OCI-LY1 (cell line): ENCODE measurements around the gene GNPTG.

Source experiments
- H2AFZ ChIP-seq: fragments of 200-600 bp; sonication (generic), shearing (Covaris generic); 2 replicates; pipeline ENCODE4 v1.6.0; 2014; ENCODE audit warnings: antibody characterized with exemption, mild to moderate bottlenecking, low read length
- H3F3A ChIP-seq: fragments of 200-600 bp; sonication (generic), shearing (Covaris generic); 2 replicates; pipeline ENCODE4 v1.6.0; 2014; ENCODE audit warnings: mild to moderate bottlenecking, antibody characterized with exemption, low read length, moderate library complexity; ENCODE audit not compliant: insufficient read depth
- H3K27ac ChIP-seq: fragments of 200-600 bp; sonication (generic); 2 replicates; pipeline ENCODE4 v1.5.1; 2014; ENCODE audit warnings: low read length, mixed run types, mild to moderate bottlenecking, low read depth; ENCODE audit not compliant: poor library complexity, severe bottlenecking
- H3K27me3 ChIP-seq: fragments of 200-600 bp; sonication (generic); 2 replicates; pipeline ENCODE4 v1.6.0; 2014; ENCODE audit warnings: antibody characterized with exemption, mild to moderate bottlenecking, low read length, moderate library complexity; ENCODE audit not compliant: insufficient read depth
- H3K36me3 ChIP-seq: fragments of 200-600 bp; sonication (generic); 2 replicates; pipeline ENCODE4 v1.6.1; 2014; ENCODE audit warnings: mild to moderate bottlenecking, antibody characterized with exemption, low read length, moderate library complexity, mixed read lengths; ENCODE audit not compliant: insufficient read depth
- H3K4me1 ChIP-seq: fragments of 200-600 bp; sonication (generic); 2 replicates; pipeline ENCODE4 v1.5.1; 2014; ENCODE audit warnings: mild to moderate bottlenecking, low read length, moderate library complexity; ENCODE audit not compliant: insufficient read depth, severe bottlenecking
- H3K4me2 ChIP-seq: fragments of 200-600 bp; sonication (generic), shearing (Covaris generic); 2 replicates; pipeline ENCODE4 v1.6.1; 2014; ENCODE audit warnings: low read length
- H3K4me3 ChIP-seq: fragments of 200-600 bp; sonication (generic); 2 replicates; pipeline ENCODE4 v1.5.1; 2014; ENCODE audit warnings: low read length, low read depth, mild to moderate bottlenecking, mixed read lengths; ENCODE audit not compliant: poor library complexity, severe bottlenecking
- H3K79me2 ChIP-seq: fragments of 200-600 bp; shearing (Covaris generic); 2 replicates; pipeline ENCODE4 v1.6.1; 2016; ENCODE audit warnings: mixed run types, low read length, mixed read lengths; ENCODE audit not compliant: insufficient read depth
- H3K9ac ChIP-seq: fragments of 200-600 bp; sonication (generic), shearing (Covaris generic); 2 replicates; pipeline ENCODE4 v1.6.1; 2014; ENCODE audit warnings: mild to moderate bottlenecking, low read length, mixed read lengths
- H3K9me2 ChIP-seq: fragments of 200-600 bp; sonication (generic), shearing (Covaris generic); 2 replicates; pipeline ENCODE4 v1.6.1; 2014; ENCODE audit warnings: low read depth, mild to moderate bottlenecking, low read length, mixed read lengths
- H3K9me3 ChIP-seq: fragments of 200-600 bp; shearing (Covaris generic); 2 replicates; pipeline ENCODE4 v1.6.1; 2014; ENCODE audit warnings: low read length, mixed read lengths
- H4K20me1 ChIP-seq: fragments of 200-600 bp; sonication (generic), shearing (Covaris generic); 2 replicates; pipeline ENCODE4 v1.6.0; 2016; ENCODE audit warnings: mild to moderate bottlenecking, low read length; ENCODE audit not compliant: insufficient read depth
- CTCF ChIP-seq: fragments of 200-600 bp; sonication (generic), shearing (Covaris generic); IDR thresholded peaks from 2 replicates; pipeline ENCODE4 v1.5.1; 2017; ENCODE audit warnings: mild to moderate bottlenecking, antibody characterized with exemption, low read length, moderate library complexity, mixed read lengths
- EZH2 ChIP-seq: fragments of 200-600 bp; sonication (generic), shearing (Covaris generic); IDR thresholded peaks from 2 replicates; pipeline ENCODE4 v1.8.0; 2017; ENCODE audit warnings: borderline replicate concordance, mixed run types, mild to moderate bottlenecking, antibody characterized with exemption, low read length, moderate library complexity, mixed read lengths

The GNPTG gene

GRCh38 chr16:1325261-1325660 lies 26.5 kb upstream of the GNPTG start:
- Histone ChIP-seq H3K9me3 (no peaks in the 10 kb centered on the region), H3F3A (no peaks in the 10 kb centered on the region), H3K9me2 (no peaks in the 10 kb centered on the region), H3K36me3 (peaks cover 50% of the 10 kb centered on the region), H3K9ac (no peak overlapping the region; the same call in 1 of the 2 replicates), H3K27me3 (no peaks in the 10 kb centered on the region), H3K4me1 (peaks cover 23% of the 10 kb centered on the region), H2AFZ (no peak overlapping the region), H3K4me2 (no peak overlapping the region; the same call in 1 of the 2 replicates), H3K4me3 (no peak overlapping the region), H3K27ac (peak overlapping the region; percentile 68), H4K20me1 (no peaks in the 10 kb centered on the region), H3K79me2 (no peaks in the 10 kb centered on the region)
- TF ChIP-seq CTCF = no peak
- no peak for TF ChIP-seq EZH2

- Histone ChIP-seq H3K9ac (no peak overlapping the region; the same call in 1 of the 2 replicates), H3F3A (no peaks in the 10 kb centered on the region), H3K36me3 (peaks cover 44% of the 10 kb centered on the region), H3K27me3 (no peaks in the 10 kb centered on the region), H2AFZ (no peak overlapping the region), H3K4me1 (peaks cover 25% of the 10 kb centered on the region), H3K9me3 (no peaks in the 10 kb centered on the region), H4K20me1 (no peaks in the 10 kb centered on the region), H3K4me3 (no peak overlapping the region), H3K9me2 (no peaks in the 10 kb centered on the region), H3K79me2 (no peaks in the 10 kb centered on the region), H3K27ac (peak overlapping the region; percentile 68), H3K4me2 (peak overlapping the region; percentile 15; the same call in 1 of the 2 replicates)
- no peak for TF ChIP-seq EZH2
- no peak for TF ChIP-seq CTCF
Measured at GRCh38 chr16:1325673-1326371, 25.9 kb upstream of the GNPTG start.

- Histone ChIP-seq H3K4me3 (no peak overlapping the region), H3K79me2 (no peaks in the 10 kb centered on the region), H3K9ac (no peak overlapping the region; the same call in 1 of the 2 replicates), H3K9me2 (no peaks in the 10 kb centered on the region), H2AFZ (no peak overlapping the region), H3K4me2 (peak overlapping the region; percentile 15; the same call in 1 of the 2 replicates), H3K27ac (peak overlapping the region; percentile 68), H3K4me1 (peaks cover 31% of the 10 kb centered on the region), H4K20me1 (no peaks in the 10 kb centered on the region), H3K36me3 (peaks cover 39% of the 10 kb centered on the region), H3K27me3 (no peaks in the 10 kb centered on the region), H3K9me3 (no peaks in the 10 kb centered on the region), H3F3A (no peaks in the 10 kb centered on the region)
- TF ChIP-seq EZH2 (no peak), CTCF (no peak)
Measured at GRCh38 chr16:1326391-1326790, 25.3 kb upstream of the GNPTG start.
